ENCODE data around the gene GOPC.
"Not testable (repeated sequence)": the region's sequence is repeated elsewhere in the genome, so short reads cannot be mapped to it uniquely, and the experiment has no call there.

GOPC gene

DNA sequence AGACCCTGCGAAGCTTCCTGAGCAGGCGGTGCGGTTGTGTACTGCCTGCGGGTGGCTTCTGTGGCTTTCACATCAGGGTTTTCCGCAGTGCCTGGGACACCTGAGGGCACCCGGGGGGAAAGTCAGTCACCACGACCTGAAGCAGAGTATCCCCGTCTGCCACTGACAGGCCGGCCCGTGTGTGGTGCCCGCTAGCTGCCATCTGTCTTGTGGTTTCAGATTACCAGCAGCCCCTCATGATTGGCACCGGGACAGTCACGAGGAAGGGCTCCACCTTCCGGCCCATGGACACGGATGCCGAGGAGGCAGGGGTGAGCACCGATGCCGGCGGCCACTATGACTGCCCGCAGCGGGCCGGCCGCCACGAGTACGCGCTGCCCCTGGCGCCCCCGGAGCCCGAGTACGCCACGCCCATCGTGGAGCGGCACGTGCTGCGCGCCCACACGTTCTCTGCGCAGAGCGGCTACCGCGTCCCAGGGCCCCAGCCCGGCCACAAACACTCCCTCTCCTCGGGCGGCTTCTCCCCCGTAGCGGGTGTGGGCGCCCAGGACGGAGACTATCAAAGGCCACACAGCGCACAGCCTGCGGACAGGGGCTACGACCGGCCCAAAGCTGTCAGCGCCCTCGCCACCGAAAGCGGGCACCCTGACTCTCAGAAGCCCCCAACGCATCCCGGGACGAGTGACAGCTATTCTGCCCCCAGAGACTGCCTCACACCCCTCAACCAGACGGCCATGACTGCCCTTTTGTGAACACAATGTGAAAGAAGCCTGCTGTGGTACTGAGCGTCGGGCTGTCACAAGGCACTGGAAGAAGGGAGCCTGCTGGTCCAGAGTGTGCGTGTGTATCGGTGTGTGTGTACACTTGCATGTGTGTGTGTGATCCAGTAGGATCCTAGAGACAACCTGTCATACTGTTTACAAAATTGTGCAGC, 54.4 kb downstream of the GOPC start:
- no peak for DNase-seq

DNA sequence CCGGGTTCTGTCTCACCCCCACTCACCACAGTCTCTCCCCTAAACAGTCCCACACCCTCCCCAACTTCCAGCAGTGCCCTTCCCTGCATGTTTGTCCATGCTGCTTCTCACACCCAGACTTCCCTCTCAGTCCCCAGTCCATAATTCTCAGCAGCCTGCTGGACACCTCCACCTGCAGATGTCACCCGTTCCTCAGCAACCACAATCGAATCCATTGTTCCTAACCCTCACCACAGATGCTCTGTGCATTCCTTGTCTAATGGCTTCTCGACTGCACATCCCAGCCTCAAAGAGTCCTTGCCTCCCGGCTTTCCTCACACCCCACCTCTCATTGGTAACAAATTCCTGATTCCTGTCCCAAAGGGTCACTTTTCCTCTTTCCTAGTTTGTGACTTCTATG, 55.6 kb downstream of the GOPC start:
- no peak for DNase-seq

DNA sequence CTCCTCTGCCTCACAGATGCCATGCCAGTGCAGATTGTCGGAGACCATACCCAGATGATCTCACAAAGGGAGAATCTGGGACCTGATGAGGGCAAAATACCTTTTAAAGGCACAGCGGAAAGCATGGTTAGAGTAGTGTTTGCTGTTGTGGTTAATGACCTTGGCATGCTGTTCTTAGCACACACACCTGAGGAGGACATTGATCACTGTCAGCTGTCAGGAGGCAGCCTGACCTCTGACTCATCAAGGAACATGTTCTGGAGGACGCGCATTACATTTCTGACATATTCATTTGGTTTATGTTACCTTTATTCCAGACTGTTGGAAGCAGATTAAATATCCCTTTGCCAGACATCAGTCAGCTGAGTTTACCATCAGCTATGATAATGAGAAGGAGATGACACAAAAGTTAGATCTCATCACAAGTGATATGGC, 57.1 kb downstream of the GOPC start:
- DNase-seq, result peak; percentile 96

DNA sequence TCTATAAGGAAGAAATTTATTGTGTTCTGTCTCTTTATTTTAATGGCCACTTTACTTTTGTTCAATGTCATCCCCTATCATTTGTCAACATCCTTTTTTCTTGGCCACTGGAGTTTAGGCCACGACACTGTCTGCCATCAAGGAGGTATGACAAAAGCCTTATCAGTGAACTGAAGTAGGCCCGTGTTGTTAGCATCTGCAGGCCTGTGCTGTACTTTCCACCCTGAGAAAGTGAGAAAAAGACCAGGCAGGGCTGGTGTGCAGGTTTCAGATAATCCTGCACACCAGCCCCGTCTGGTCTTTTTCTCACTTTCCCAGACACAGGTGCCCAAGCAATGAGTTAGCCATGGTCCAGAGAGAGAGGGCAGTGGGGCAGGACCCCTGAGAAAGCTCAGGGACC, 57.6 kb downstream of the GOPC start:
- DNase-seq, result no peak

DNA sequence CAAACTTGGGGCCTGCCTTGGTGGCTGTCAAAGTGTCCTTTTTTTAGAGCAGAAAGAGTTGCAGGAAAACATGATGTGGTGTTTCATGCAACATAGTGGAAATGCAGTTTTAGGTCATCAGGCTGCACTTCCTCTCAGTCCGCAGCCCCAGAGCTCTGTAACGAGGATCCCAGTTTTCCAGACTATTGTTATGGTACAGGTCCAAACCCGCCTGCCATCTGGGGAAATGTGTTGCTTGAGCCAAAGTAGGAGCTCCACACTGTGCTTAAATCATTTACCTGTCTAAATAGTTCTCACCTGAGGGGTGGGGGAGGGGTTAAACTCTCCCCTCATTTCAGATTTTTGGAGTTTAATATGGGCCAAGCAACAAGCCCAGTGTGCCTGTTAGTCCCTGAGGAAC, 59.8 kb downstream of the GOPC start:
- DNase-seq, result no peak

DNA sequence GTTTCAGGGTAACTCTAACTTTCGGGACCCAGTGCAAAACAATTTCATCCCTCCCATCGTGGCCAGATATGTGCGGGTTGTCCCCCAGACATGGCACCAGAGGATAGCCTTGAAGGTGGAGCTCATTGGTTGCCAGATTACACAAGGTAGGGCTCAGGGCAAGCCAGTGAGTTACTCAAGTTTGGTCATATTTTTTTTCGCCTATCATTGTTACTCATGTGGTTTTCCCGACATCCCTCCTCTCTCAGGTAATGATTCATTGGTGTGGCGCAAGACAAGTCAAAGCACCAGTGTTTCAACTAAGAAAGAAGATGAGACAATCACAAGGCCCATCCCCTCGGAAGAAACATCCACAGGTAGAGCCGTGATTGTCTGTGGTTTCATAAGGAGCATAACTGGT, 61.6 kb downstream of the GOPC start:
- DNase-seq, result no peak

DNA sequence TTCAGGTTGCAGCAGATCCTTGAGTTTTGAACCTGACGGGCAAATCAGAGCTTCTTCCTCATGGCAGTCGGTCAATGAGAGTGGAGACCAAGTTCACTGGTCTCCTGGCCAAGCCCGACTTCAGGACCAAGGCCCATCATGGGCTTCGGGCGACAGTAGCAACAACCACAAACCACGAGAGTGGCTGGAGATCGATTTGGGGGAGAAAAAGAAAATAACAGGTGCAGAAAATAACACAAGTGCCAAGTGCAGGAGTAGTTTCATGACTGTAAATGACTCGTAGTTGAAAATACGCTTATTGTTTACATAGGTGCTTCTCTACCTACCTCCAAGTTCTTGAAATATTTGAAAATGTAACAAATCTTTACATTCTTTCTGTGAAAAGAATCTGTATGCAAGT, 63.7 kb downstream of the GOPC start:
- DNase-seq, result no peak

DNA sequence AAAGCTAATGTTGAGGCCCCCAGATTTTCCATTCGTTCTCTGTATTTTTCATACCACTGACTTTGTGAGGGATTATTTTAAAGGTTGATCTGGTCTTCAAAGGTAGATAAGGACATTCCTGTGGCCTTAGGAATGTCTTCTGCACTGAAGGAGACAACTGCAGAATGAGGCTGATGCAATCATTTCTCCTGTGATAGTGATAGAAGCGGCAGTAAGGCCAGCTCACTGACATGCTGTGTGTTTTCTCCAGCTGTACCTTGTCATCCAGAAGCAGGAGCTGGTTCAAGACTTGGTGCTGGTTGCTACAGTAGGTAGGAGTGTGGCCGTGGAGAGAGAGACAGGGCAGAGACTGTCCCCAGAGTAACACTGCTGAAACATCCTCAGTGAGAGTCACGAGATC, 66.0 kb downstream of the GOPC start:
- no peak for DNase-seq

DNA sequence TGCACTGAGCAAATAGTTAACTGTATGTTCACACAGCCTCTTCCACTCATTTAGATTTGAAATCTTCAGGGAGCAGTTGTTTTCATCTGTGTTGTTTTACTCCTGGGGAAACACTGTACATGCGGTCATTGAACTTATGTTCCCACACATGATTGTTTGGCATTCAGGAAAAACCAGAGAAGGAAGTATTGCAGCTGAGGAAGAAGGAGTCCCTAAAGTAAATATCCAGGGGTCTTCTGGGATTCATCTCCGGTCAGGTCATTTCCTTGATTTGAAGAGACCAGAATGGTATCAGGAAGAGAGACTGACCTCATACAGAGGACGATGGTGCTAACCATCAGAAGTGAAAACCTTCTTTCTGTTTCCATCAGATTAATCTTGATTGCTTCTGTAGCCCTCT, 67.3 kb downstream of the GOPC start:
- DNase-seq, result no peak

DNA sequence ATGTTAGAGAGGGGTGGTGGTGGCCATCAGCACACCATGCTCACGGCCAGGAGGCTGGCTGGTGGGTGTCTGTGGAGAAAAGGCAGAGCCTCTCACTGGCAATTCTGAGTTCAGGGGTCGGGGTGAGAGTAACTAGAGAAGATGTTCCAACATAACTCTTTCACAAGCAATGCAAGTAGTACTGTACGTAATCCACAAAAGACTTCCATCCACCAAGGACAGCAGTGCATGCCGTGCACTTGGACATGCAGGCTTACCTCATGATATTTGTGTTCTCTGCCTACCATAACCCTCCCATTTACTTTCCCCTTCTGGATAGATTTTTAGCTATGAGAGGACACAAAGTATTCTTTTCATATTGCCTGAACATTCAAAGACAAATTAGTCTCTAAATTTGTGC, 68.5 kb downstream of the GOPC start:
- no peak for DNase-seq

DNA sequence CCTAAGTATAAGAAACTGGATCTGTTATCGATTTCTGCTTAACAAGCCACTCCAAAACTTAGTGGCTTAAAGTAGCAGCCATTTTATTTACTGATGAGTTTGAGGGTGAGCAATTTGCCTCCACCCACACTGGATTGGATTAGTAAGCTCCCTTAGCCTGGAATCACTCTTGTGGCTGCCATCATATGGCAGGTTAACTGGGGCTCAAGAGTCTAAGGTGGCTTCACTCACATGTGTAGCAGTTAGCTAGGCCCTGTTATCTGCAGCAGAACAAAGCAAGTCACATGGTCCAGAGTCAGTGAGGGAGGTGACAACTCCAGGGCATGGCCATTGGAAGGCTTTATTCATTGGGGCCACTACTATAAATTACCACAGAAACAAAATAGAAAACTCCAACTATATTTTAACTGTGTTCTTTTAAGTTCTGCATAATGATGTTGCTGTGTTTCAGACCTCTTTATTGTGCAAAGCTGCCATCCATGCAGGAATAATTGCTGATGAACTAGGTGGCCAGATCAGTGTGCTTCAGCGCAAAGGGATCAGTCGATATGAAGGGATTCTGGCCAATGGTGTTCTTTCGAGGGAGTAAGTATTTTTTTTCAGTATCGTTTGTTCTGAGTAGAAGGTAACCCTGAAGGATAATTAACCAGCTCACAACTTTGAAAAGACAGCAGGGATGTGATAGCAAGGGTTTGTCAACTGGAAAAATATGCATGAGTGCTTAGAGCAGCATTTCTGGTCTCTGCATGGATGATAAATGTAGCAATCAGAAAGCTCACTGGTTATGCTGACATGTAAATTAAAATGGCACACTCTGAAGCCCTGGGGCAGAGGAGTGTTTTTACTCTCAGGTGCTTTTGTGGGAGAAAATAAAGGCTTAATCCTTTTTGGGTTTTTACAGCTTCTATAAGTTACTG, 70.2 kb downstream of the GOPC start:
- no peak for DNase-seq

DNA sequence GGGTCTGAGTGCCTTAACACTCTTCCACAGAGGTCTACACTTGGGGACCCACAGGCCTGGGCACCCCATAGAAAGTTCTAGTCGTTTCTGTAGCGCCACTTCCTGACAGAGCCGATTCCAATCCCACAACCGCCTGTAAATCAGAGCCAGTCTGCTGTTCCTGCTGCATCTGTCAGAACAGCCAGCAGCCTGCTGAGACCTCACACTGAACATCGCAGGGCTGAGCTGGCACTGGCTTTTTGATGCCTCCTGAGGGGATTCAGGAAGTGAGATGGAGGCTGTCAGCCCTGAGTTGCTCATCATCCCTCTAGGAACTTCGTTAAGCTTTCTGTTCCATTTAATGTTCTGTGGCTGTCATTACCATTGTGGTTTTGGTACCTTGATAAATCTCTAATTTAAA, 71.0 kb downstream of the GOPC start:
- DNase-seq, result no peak

DNA sequence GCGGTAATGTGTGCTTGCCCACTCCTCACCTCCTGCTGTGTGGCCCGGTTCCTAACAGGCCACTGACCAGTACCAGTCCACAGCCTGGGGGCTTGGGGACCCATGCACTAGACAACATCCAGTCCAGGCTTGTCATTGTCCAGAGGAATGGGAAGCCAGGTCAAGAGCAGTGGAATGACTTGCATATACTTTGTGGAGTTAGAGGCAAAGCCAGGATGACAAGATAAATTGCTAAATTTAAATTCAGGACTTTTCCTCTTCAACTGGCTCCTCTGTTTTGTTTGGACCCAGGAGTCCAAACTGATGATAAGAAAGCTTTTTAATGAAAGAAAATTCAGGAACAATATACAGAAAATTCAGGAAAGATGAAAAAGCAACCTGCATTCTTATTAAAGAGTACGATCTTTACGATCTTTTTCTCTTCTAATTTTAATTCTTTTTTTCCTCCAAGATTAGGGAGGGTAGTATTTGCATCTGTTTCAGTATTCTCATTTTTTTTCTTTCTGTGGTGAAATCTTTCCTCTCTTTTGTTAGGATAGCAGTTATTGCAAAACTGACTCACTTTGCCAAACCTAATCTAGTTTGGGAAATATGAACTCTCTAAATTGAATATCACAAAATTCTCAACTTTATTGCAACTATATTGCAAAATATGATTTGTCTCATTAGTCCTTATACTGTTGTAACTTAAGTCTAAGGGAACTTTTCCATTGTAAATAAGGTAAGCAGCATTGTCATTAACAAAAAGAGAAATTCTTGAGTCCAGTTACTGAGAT, 71.7 kb downstream of the GOPC start:
- DNase-seq, result no peak

DNA sequence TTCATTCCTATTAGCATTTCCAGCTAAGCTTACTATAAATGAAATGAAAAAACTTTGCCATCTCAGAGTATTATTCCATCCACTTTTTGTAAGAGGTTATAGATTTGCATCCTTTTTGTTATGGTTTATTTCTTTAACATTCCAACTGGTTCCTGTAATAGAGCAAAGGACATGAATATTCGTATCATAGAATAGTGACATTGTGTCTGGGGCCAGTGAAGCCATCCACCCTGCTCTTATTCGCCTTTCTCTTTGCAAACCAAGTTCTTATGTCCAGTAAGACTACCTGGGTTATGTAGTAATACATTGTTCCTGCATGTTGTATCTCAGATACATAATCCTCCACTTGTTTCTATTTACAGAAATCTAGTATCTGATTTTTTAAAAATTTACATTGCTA, 76.7 kb downstream of the GOPC start:
- DNase-seq, result no peak

DNA sequence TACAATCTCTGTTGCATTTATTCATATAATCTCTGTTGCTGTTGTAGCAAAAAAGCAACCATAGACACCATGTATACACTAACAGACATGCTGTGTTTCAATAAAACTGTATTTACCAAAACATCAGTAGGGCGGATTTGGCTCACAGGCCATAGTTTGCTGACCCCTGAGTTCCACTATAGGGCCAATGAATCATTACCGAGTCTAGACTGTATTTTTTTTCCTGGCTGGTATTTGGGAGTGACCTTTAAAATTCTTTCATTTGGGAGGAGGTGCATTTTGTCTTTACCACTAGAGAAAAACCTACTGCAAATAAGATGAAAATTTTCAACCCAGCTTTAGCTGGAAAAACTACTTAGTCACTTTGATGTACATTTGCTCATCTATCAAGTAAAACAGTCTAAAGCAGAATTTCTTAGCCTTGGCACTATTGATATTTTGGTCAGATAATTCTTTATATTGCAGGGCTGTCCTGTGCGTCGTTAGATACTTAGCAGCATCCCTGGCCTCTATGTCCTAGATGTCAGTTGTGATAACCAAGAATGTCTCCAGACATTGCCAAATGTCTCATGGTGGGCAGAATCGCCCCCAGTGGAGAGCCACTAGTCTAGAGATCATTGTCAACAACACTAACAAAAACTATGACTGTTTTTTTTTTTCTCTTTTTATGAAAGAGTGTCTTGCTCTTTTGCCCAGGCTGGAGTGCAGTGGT, 80.4 kb downstream of the GOPC start:
- DNase-seq, result no peak

DNA sequence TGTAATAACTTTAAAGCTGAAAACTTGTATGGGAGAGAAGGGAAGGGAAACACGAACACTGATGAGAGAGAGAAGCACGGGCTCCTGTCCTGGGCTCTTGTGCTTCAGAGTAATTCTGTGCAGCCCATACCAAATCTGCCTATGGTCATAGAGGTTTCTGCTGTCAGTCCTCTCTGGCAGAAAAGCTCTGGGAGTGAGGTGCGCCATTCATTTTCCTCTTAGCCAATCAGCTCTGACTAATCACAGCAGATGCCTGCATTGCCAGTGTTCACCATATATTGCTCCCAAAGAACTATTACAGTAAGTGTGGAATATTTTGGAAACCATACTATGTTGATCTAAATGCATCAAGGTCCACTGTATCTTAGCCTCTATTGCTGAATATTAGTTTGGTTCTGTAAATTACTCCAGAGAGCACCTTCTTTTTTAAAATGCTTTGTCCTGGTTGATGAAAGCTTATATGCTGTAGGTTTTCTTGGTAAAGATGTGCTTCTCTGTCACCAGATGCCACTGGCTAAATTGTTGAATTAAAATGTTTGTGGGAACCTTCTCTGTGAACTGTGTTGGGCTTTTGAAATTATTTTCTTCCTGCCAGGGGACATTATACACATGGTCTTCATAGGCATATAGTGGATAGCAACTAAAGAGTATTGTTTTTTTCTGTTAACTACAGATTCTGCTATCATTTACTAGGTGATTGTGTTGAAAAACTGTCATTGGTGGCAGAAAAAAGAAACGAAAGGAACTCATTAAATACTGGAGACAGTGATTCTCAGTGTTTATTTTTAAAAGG, 81.5 kb downstream of the GOPC start:
- DNase-seq, result no peak

DNA sequence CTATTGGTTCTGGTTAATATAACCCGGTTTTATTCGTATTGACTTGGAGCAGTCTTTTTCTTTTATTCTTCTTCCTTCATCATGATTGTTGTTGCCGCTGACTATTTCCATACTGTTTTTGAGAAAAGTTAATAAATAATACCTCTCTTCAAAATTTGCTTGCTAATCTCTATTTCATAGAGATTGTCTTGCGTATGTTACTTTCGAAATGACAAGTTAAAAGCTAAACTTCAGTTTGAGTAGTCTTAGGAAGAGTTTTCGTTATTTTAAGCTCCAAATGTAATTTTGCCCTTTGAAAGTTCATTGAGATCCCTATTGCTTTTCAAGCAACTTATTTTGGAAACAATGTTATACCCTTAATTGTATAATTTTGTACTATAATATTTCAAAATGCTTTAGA, 83.4 kb downstream of the GOPC start:
- no peak for DNase-seq

DNA sequence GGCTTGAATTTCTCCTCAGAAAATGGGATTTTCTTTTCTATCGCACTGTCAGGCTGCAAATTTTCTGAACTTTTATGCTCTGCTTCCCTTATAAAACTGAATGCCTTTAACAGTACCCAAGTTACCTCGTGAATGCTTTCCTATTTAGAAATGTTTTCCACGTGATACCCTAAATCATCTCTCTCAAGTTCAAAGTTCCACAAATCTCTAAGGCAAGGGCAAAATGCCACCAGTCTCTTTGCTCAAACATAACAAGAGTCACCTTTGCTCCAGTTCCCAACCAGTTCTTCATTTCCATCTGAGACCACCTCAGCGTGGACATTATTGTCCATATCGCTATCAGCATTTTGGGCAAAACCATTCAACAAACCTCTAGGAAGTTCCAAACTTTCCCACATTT, 84.3 kb downstream of the GOPC start:
- DNase-seq, result not testable (repeated sequence)

DNA sequence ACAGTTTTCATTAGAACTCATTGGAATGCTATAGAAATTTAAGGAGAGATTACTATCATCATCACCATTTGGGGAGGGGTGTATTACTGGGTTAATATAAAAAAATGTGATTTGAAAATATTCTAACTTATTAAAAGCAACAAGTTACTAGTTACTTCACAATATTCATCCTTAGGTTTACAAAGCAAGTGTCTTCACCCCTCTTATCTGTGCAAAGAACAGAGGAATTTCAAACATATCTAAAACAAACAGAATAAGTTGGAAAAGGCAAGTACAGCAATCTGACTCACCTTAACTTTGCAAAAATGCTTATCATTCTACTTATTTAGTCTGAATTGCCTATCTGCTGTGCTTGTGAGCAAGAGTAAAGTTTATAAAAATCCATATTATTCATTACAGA, 87.0 kb downstream of the GOPC start:
- DNase-seq, result no peak

DNA sequence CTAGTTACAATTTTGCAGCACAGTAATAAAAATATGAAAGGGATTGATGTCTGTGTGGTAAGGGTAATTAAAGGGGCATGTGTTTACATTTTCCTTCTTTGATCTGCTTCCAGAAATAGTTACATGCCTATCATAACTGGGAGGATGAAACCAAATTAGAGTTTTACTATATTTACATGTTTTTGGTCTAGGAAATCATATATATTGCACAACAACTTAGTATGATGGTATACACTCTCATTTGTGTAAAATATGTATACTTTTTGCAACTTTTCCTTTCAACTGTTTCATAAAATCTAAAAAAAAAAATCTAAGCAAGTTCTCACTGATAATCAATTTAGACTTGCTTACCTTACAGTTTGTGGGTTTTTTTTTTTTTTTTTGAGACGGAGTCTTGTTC, 87.7 kb downstream of the GOPC start:
- no peak for DNase-seq

DNA sequence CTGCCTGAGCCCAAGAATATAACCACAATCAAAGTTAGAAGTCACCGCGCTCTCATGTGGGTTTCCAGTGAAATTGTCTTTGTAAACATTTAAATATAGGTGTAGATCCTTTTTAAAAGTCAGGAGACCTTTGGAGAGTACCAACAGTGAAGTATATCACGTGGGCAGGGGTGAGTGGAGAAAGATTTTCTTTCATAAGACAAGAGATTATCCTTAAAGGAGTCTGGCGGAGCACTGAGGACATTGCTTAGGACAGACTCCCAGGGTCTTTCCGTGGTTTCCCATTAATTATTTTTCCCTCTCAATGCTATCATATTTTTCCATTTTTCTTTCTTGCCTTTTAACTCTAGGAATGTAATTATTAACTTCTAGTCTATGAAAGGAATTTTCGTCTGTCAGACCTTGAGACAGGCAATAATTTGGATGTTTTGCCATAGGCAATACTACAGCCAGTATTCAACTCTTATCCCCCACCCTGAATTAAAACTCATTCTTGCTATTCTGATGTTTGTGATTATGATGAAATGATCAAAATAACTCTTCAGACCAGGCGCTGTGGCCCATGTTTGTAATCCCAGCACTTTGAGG, 88.4 kb downstream of the GOPC start:
- no peak for DNase-seq

All from NCI-H2029 treated with DMSO at 0.1 percent for 48 hours (cell line).